Ovary (tissue), 9 donors: ENCODE measurements around the gene BABAM2. TPM values are rescaled to one million over a fixed set of nuclear protein-coding genes. Genes with fewer than 3 reads are reported as not detected.

Experiments used
- DNase-seq, 5 donors: peaks; one replicate each; pipeline ENCODE4 v3.0.0-alpha.2; 2019 to 2020
- H3K27ac ChIP-seq, 2 donors: fragments of 200-600 bp; one replicate each; pipeline versions ENCODE4 v1.5.1 to v1.8.0; 2019 to 2022
- H3K27me3 ChIP-seq: fragments of 200-600 bp; one replicate; pipeline ENCODE4 v1.8.0; 2022
- H3K36me3 ChIP-seq: fragments of 200-600 bp; sonication (generic); one replicate; pipeline ENCODE4 v1.5.1; 2019
- H3K4me1 ChIP-seq: one replicate; pipeline ENCODE4 v1.8.1; 2013; ENCODE audit warnings: mild to moderate bottlenecking, moderate library complexity; ENCODE audit not compliant: insufficient read depth
- H3K4me3 ChIP-seq: fragments of 200-600 bp; sonication (generic); one replicate; pipeline ENCODE4 v1.5.1; 2017
- H3K9me3 ChIP-seq, 2 donors: fragments of 200-600 bp in 1 of 2; sonication (generic) in 1 of 2; one replicate each; pipeline versions ENCODE4 v1.5.1 to v1.8.1; 2013 to 2019; ENCODE audit warnings: mild to moderate bottlenecking in 1 of 2, moderate library complexity in 1 of 2
- CTCF ChIP-seq, 3 donors: fragments of 450-650 bp in 2 of 3; fragments of 200-600 bp in 1 of 3; IDR thresholded peaks; one replicate each; pipeline versions ENCODE4 v1.5.1 to v1.8.0; 2016 to 2022; ENCODE audit warnings: antibody characterized with exemption in 3 of 3, mild to moderate bottlenecking in 1 of 3
- EP300 ChIP-seq: sonication (generic); formaldehyde crosslinking; IDR thresholded peaks from one replicate; pipeline ENCODE4 v1.6.1; 2017; ENCODE audit warnings: antibody characterized with exemption
- POLR2A ChIP-seq: fragments of 450-650 bp; IDR thresholded peaks from one replicate; pipeline ENCODE4 v1.6.1; 2017; ENCODE audit warnings: antibody characterized with exemption, mild to moderate bottlenecking, moderate library complexity
- WGBS, 3 donors: extraction: QIAGEN DNeasy Blood & Tissue Kit in 1 of 3; methylation state at CpG; one replicate each; pipeline versions ENCODE4 v1.1.5 to v1.1.7; 2013 to 2017; 5-methylcytosine and 5-hydroxymethylcytosine counted together
- intact Hi-C, 4 donors: fragments of 100-400 bp; cut with DNase I; formaldehyde crosslinking; loops; one replicate each; pipeline versions ENCODE4 v1.11.0 to v1.15.1; 2022 to 2023
- polyA plus RNA-seq, 2 donors: library from polyadenylated mRNA; stranded (reverse); fragments of 200-250 nt in 1 of 2; fragments of 350-450 nt in 1 of 2; fragmentation: Illumina TruSeq in 1 of 2; extraction: RNeasy Lipid Tissue Mini Kit (QIAGEN cat#74804) in 1 of 2; gene quantifications; one replicate each; pipeline ENCODE4 v1.2.3, GENCODE V29; 2013 to 2014
- total RNA-seq, 7 donors: library from RNA; depleted of rRNA in 2 of 7; stranded (reverse); fragments of >200 nt in 2 of 7; fragmentation: NEBNext Ultra II Directional in 3 of 7; extraction: Animal tissue kit (Norgen Biotek cat#: 25700) in 3 of 7; gene quantifications; one replicate each; pipeline versions ENCODE4 v1.1.0 to v1.2.4, GENCODE V29; 2016 to 2023
- donor health status: DM: no; HTN: no; CAD: no; lungs with moderate emphysema.
- donor health status: DM: no; HTN: no; CAD: no.
- donor health status: Bipolar disorder and iron deficiency.
- donor health status: DM: yes; HTN: yes; CAD: no.
- donor health status: DM: no; HTN: no; CAD: no.
- donor health status: DM: yes; HTN: yes; CAD: no.

The BABAM2 gene
- total and polyA plus RNA-seq, 9 donors, result 22.0 to 96.7 (median 46.8) TPM

DNA sequence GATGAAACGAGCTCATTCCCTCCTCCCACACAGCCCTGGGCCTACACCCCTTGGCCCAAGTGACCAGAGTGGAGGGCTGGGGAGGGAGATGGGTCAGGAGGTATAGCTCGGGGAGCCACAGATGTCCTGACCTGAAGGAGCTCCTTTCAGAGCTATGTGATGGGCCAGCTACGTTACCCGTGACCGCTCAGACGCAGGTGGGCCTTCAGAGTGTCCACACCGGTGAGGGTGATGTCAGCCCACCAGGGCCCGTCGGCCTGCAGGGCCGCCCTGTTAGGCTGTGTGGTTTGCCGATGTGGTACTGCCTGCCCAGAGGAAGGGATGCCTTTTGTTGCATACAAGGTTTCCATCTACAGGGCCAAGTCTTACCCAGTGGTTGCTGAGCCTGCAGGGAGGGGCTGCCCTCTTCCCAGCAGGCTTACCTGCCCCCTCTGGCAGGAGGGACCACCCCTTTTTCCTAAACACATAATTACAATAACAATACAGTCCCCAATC lies 460.3 kb downstream of the BABAM2 start:
- 91 to 93% (median 92%) methylated on average over 11 of the region's 11 CpGs for WGBS, 3 donors
- Histone ChIP-seq H3K4me3 (no peak overlapping the region), H3K27ac (no peak overlapping the region), H3K36me3 (no peaks in the 10 kb centered on the region), H3K27me3 (no peaks in the 10 kb centered on the region), H3K9me3 (no peaks in the 10 kb centered on the region), H3K4me1 (peaks cover 11% of the 10 kb centered on the region)
- peak in 1 of 5 donors; percentile 28 for DNase-seq
- no peak for TF ChIP-seq EP300
- no peak for TF ChIP-seq POLR2A
- no peak for TF ChIP-seq CTCF (IDR thresholded peaks at IDR 0.05)
- intact Hi-C loops, result no loop called here

- 87 to 90% (median 88%) methylated on average over 5 of the region's 5 CpGs for WGBS, 3 donors
Measured at GRCh38 chr2:28351621-28352020, 461.1 kb downstream of the BABAM2 start.

GRCh38 chr2:28352104-28352503 lies 461.6 kb downstream of the BABAM2 start:
- H3K9me3 ChIP-seq, result no peaks in the 10 kb centered on the region
- DNase-seq, result peak in 1 of 5 donors; percentile 29
- intact Hi-C loops, result no loop called here
- no peaks in the 10 kb centered on the region for H3K36me3 ChIP-seq
- no peak for TF ChIP-seq CTCF (IDR thresholded peaks at IDR 0.05)
- H3K27me3 ChIP-seq, result no peaks in the 10 kb centered on the region
- no peak overlapping the region for H3K27ac ChIP-seq
- no peak overlapping the region for H3K4me3 ChIP-seq
- peaks cover 16% of the 10 kb centered on the region for H3K4me1 ChIP-seq
- 70 to 79% (median 71%) methylated on average over 5 of the region's 5 CpGs for WGBS, 3 donors

More at GRCh38 chr2:28351621-28352020, 461.1 kb downstream of the BABAM2 start:
- Histone ChIP-seq H3K4me1 (peaks cover 16% of the 10 kb centered on the region), H3K27ac (no peak overlapping the region), H3K36me3 (no peaks in the 10 kb centered on the region), H3K27me3 (no peaks in the 10 kb centered on the region), H3K4me3 (no peak overlapping the region), H3K9me3 (no peaks in the 10 kb centered on the region)
- intact Hi-C loops, result no loop called here
- DNase-seq, result no peak
- TF ChIP-seq POLR2A (no peak), CTCF (IDR thresholded peaks at IDR 0.05) (no peak), EP300 (no peak)

DNA sequence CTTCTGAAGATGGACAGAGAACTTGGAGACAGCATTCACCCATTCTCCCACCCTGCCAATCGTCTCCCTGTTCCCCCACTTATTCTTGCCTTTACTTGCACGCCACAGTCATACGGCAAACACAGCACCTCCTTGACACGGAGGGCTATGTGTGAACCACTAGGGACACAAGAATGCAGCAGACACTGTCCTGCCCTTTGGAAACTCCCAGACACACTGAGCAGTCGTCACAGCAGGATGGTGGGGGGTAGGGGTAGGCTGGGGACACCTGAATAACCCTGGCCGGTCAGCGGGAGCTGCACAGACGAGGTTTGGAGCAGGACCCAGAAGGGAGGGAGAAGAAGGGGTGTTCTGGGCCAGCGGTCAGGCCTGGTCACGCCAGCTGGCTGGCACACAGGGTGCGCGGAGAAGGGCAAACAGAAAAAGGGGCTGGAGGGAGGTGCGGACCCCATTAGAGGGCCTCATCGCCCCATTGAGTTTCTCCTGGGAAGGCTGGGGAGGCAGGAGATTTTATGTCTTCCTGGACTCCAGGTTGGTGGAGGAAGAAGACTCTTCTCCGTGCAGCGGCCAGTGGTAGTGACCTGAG lies 462.2 kb downstream of the BABAM2 start:
- TF ChIP-seq POLR2A (no peak), CTCF (IDR thresholded peaks at IDR 0.05) (no peak), EP300 (no peak)
- DNase-seq, result peak in 1 of 5 donors; percentile 25
- no peaks in the 10 kb centered on the region for H3K36me3 ChIP-seq

More for the DNA sequence above, 462.2 kb downstream of the BABAM2 start:
- no peak overlapping the region for H3K4me3 ChIP-seq
- no peak overlapping the region for H3K27ac ChIP-seq
- H3K4me1 ChIP-seq, result peaks cover 16% of the 10 kb centered on the region
- no peaks in the 10 kb centered on the region for H3K9me3 ChIP-seq
- 86 to 89% (median 87%) methylated on average over 14 to 16 of the region's 16 CpGs for whole genome bisulfite sequencing, 3 donors
- intact Hi-C loops, result no loop called here
- H3K27me3 ChIP-seq, result no peaks in the 10 kb centered on the region
